Stimulated activated CD4-positive, alpha-beta T cell treated with anti-CD3 and anti-CD28 coated beads, Interleukin-2, amount 100 ng/mL, for 4 hours (primary cell): Measurements from ENCODE around the gene PHACTR4.
"Not testable (repeated sequence)": the region's sequence is repeated elsewhere in the genome, so short reads cannot be mapped to it uniquely, and the experiment has no call there.

Source experiments
- DNase-seq: peaks from one replicate; pipeline ENCODE4 v3.0.0-alpha.2; 2020; ENCODE audit warnings: low read depth

The PHACTR4 gene

GRCh38 chr1:28525002-28525642, 155.6 kb downstream of the PHACTR4 start:
- DNase-seq = not testable (repeated sequence)

GRCh38 chr1:28526886-28527285, 157.3 kb downstream of the PHACTR4 start:
- DNase-seq = no peak

- DNase-seq = no peak
Observed at GRCh38 chr1:28530456-28530855, 160.9 kb downstream of the PHACTR4 start.

DNA sequence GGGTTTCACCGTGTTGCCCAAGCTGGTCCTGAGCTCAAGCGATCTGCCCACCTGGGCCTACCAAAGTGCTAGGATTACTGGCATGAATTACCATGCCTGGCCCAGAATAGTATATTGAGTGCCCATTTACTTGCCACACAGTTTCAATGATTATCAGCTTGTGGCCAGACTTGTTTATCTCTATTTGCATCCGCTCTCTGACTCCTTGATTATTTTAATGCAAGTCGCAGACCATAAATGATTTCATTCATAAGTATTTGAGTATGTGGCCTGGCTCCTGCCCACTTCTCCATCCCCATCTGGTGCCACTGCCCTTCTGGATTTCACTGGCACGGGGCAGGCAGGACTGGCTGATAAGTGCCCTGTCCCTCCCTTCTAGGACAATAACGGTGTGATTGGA, 165.1 kb downstream of the PHACTR4 start:
- DNase-seq = no peak

GRCh38 chr1:28535180-28535579, 165.6 kb downstream of the PHACTR4 start:
- DNase-seq = no peak

- DNase-seq = no peak
Observed at GRCh38 chr1:28537457-28538199, 168.1 kb downstream of the PHACTR4 start.

GRCh38 chr1:28538286-28538685, 168.7 kb downstream of the PHACTR4 start:
- no peak for DNase-seq

GRCh38 chr1:28540651-28541050, 171.1 kb downstream of the PHACTR4 start:
- DNase-seq = no peak

- not testable (repeated sequence) for DNase-seq
Observed at GRCh38 chr1:28541414-28542015, 172.0 kb downstream of the PHACTR4 start.

DNA sequence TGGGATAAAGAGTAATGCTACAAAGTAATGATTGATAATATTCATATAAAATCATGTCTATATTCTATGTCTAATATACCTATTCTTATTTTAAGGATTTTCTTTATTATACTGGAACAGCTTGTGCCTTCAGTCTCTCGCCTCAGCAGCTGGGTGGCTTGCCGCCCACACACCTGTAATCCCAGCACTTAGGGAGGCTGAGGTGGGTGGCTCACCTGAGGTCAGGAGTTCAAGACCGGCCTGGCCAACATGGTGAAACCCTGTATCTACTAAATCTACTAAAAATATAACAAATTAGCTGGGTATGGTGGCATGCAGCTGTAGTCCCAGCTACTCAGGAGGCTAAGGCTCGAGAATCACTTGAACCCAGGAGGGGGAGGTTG, 175.7 kb downstream of the PHACTR4 start:
- no peak for DNase-seq

DNA sequence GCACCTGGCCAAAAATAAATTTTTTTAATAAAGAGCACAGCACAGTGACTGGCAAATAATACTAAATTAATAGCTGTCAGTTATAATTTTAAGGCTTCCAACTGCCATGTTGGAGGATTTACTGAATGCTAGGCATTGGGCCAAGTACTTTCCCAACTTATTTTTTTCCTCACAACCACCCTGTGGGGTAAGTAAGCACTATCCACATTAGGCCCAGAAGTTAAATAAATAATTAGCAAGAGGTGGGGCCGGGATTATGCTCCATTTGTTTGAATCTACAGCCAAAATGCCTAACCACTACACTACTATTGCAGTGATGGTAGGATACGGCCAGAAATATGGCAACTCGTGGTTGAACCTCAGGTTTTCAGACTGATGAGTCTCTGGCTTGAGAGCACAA, 178.8 kb downstream of the PHACTR4 start:
- DNase-seq = no peak
